Measurements from ENCODE around the gene POFUT1.
"Not testable (repeated sequence)": the region's sequence is repeated elsewhere in the genome, so short reads cannot be mapped to it uniquely, and the experiment has no call there.

POFUT1 gene

GRCh38 chr20:32263398-32263954 lies 55.8 kb downstream of the POFUT1 start:
- FAIRE-seq (no peak), DNase-seq (ENCODE audit: extremely low spot score, insufficient read length, low read depth) (no peak)

GRCh38 chr20:32271620-32272019 lies 63.9 kb downstream of the POFUT1 start:
- no peak for DNase-seq (ENCODE audit: extremely low spot score, insufficient read length, low read depth)
- no peak for FAIRE-seq

- DNase-seq (ENCODE audit: extremely low spot score, insufficient read length, low read depth) (no peak), FAIRE-seq (no peak)
Measured at GRCh38 chr20:32274359-32274758, 66.7 kb downstream of the POFUT1 start.

GRCh38 chr20:32275163-32275562 lies 67.5 kb downstream of the POFUT1 start:
- FAIRE-seq; DNase-seq (ENCODE audit: extremely low spot score, insufficient read length, low read depth): not testable (repeated sequence)

- FAIRE-seq = peak; percentile 81
Measured at GRCh38 chr20:32277361-32278198, 69.9 kb downstream of the POFUT1 start, which contains the start of gene KIF3B. Gene KIF3B (plus strand): TSS chr20:32277651. CDS start chr20:32309778, 32,127 bp downstream.

GRCh38 chr20:32278199-32278643 lies 70.5 kb downstream of the POFUT1 start:
- peak; percentile 77 for FAIRE-seq
- no peak for DNase-seq (ENCODE audit: extremely low spot score, insufficient read length, low read depth)

More at GRCh38 chr20:32277361-32278198, 69.9 kb downstream of the POFUT1 start, which contains the start of gene KIF3B:
- DNase-seq (ENCODE audit: extremely low spot score, insufficient read length, low read depth) = peak; percentile 95

GRCh38 chr20:32281711-32282110 lies 74.0 kb downstream of the POFUT1 start:
- no peak for DNase-seq (ENCODE audit: extremely low spot score, insufficient read length, low read depth)
- FAIRE-seq = no peak

GRCh38 chr20:32282461-32282860 lies 74.8 kb downstream of the POFUT1 start:
- DNase-seq (ENCODE audit: extremely low spot score, insufficient read length, low read depth) = no peak
- FAIRE-seq = no peak

GRCh38 chr20:32285082-32285620 lies 77.5 kb downstream of the POFUT1 start:
- FAIRE-seq (peak; percentile 62), DNase-seq (ENCODE audit: extremely low spot score, insufficient read length, low read depth) (no peak)

- peak; percentile 84 for FAIRE-seq
Measured at GRCh38 chr20:32285621-32286371, 78.1 kb downstream of the POFUT1 start.

GRCh38 chr20:32287231-32287638 lies 79.6 kb downstream of the POFUT1 start:
- no peak for DNase-seq (ENCODE audit: extremely low spot score, insufficient read length, low read depth)
- no peak for FAIRE-seq

More at GRCh38 chr20:32285621-32286371, 78.1 kb downstream of the POFUT1 start:
- DNase-seq (ENCODE audit: extremely low spot score, insufficient read length, low read depth) = no peak

Data from GM18507 (cell line).